Measurements from ENCODE around the gene CFAP45. TPM values are rescaled to one million over a fixed set of nuclear protein-coding genes. Genes with fewer than 3 reads are reported as not detected.

Gene CFAP45
- total RNA-seq, 1 donor from 2014 or later, result not detected

DNA sequence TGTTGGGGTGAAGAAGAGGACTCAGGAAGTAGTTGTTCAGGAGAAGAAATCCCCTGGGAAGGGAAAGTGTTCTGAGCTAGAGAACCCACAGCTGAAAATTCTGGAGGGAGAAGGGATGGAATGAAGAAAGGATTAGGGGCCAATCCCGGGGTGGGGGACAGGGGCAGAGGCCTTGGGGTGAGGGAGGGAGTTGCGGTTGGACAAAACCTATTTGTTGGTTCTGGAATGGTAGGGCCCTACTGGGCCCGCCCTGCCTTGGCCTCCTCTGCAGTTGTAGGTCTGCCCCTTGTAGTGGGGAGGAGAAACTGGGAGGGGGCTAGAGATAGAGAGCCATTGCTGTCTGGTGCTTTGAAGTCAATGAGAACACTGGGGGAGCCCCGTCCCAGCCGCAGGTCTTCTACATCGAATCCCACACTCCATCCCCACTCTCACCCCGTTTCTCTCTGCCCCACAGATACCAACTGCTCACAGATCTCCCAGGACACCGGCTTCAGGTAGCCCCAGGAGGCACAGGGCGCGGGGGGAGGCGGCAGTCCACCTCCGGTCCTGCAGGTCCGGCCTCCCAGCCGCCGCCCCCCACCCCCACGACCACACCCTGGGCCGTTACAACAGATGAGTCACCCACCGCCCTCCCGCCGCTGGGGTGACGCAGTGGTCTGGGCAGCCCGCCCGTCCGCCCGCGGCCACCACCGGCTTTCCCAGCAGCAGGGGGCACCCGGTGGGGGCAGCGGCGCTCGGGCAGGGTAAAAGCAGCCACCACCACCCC lies 24.2 kb upstream of the CFAP45 start:
- peak; percentile 87 for DNase-seq (ENCODE audit: low read depth)

DNA sequence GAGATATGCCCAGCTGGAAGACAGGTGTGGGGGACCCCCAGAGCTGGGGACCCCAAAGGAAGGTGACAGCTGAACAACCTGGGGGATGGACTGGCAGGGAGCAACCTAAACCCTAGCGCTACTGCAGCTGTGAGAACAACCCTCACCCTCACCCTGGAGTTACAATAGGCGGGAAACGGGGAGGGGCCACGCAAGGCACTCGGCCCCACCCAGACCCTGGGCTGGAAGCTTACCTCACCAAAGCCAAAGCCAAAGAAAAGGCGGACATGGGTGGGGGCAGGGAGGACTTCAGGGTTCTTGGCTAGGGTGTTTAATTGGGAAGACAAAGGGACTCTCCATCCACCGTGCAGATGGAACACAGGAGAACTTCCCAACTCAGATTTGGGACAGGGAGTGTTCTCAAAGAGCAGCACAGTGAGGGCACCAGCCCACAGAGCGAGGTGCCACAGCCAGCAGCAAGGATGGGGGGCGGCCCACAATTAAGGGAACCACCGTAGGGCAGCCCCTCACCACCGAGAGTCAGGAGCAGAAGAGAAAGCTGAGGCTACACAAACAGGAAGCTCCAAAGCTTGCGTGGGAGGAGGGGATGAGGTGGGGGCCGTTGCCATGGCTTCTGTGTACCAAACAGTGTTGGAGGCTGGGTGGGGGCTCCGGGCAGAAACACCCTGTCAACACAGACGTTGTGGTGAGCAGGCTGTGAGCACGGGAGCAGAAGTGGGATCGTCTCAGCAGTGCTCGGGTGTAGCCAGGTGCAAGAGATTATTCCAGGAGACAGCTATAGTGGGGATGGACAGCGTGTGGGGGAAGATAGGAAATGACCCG lies 23.4 kb upstream of the CFAP45 start:
- peak; percentile 79 for DNase-seq (ENCODE audit: low read depth)

DNA sequence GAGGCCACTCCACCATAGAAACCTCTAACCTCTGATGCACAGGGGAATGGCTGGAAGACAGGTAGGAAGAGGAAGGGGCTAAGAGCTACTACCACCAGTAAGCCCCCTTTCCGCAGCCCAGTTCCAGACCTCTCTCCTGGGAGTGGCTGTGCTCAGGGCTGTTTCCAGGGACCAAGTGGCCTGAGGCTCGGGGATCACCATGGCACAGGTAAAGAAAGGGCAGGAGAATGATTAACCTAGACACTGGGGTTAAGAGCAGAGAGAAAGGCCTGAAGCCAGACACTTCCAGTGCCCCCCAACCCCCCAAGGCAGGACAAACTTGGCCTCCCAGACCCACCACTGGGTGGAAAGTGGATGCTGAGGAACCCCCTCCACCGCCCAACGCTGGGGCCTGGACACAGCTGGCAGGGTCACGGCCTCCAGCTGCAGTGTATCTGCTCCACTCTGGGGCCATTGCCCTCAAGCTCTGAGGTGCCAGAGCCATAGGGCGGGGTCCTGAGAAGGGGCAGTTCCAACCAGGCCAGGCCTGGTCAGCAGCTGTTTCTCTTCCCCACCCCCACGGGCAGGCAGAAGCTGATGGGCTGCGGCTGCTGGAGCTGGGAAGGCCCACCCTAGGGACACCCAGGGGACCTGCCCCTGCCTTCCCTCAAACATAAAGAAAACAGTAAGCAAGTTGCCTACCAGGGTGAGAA lies 22.7 kb upstream of the CFAP45 start:
- peak; percentile 85 for DNase-seq (ENCODE audit: low read depth)

DNA sequence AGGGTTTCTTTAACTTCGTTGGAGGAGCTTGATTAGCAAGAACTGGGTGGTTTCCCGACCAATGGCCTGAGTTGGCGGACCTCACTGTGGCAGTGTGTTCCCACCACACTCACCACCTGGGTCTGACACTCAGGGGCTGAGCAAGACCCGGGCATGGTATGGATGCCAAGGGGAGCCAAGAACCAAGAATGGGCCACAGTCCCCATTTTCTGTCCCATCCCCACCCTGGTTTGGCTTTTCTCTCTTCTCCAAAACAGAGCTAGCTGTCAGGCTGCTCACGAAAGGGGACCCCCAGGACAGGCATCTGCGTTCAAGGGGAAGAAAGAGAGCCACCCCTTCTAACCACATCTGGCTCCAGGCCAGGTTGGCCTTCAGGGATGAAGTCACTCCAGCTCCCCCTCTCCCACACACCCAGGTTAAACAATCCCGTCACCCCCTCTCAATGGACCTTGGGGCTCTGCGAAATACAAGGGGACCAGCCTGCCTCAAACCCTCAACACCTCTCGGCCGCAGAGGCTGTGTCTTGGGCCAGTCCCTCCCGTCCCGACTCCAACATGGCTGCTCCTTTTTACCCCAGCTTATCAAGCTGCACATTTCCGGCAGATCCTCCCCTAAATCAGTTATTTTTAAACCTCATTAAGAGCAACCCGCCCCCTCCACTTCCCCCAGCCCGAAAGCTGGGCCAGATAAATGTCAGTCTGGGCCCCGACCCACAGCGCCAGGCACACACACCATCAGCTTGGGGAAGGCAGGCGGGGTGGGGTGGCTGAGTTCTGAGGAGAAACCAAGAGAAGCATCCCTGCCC lies 21.9 kb upstream of the CFAP45 start:
- peak; percentile 28 for DNase-seq (ENCODE audit: low read depth)

DNA sequence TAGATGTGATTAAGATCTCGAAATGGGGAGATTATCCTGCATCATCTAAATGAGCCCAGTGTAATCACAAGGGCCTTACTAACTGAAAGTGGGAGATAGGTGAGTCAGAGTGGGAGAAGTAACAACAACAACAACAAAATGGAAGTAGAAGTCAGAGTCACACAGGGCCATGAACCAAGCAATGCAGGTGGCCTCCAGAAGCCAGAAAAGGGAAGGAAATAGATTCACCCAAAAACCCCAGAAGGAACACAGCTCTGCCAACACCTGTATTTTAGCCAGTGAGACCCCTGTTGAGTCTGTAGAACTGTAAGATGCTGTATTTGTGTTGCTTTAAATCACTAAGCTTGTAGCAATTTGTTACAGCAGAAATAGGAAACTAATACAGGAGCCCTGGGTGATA lies 21.3 kb upstream of the CFAP45 start:
- DNase-seq (ENCODE audit: low read depth), result no peak

DNA sequence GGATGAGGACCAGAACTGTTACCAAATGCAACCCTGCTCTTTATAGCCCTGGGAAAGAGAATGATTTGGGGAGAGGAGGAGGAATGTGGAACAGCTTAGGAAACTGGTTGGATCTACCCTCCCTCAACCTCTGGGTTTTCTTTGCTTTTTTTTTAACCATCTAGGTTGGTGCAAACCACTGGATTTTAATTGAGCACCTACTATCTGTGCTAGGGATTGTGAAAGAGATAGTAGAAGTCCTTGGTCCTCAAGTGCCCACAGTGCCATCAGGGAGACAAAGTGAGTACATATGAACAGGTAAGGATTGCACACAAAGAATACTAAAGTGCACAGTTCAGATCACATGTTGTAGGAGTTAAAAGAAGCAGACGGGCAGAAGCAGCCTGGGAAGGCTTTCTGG lies 20.7 kb upstream of the CFAP45 start:
- no peak for DNase-seq (ENCODE audit: low read depth)

DNA sequence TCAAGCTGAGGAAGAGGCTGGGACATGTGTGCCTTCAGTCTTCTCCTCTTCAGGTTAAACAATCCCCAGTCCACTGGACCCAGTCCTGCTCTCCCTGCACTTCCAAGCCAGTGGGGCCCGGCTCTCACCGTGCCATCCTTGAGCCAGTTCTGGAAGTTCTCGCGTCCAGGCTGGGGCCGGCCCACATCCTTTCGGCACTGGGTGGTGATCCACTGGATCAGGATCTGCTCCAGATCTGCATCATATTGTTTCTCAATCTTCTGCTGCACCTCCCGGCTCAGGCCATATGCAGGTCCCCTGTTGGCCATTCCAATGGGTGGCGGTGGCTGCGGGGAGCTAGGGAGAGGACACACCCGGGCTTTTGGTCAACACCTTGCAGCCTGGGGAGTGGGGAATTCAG lies 20.2 kb upstream of the CFAP45 start:
- DNase-seq (ENCODE audit: low read depth), result no peak

DNA sequence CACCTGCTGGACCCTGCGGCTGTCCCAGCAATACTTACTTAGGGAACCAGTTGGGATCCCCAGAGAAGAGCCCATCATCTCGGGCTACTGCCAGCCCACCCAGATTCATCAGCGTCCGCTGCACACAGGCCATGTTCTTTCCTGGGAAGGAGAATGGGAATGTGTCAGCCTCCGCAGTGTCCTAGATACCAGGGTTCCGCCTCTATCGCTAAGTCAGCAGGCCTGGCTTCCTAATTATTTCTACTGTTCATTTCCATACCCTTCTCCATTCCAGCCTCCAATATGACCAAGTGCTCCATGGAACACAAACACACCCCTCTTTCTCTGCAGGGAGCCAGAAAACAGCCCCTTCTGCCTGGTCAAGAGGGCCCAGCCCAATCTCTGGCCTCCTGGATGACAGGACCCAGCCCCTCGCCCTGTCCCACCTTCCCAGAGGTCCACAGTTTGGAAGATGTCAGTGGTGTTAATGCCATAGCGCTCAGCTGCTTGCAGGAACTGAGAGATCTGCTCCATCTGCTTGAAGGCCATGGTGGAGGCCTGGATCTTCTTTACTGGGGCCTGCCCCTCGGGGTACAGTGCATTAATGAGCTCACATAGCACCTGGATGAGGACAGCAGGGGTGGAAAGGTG lies 19.4 kb upstream of the CFAP45 start:
- DNase-seq (ENCODE audit: low read depth), result no peak

DNA sequence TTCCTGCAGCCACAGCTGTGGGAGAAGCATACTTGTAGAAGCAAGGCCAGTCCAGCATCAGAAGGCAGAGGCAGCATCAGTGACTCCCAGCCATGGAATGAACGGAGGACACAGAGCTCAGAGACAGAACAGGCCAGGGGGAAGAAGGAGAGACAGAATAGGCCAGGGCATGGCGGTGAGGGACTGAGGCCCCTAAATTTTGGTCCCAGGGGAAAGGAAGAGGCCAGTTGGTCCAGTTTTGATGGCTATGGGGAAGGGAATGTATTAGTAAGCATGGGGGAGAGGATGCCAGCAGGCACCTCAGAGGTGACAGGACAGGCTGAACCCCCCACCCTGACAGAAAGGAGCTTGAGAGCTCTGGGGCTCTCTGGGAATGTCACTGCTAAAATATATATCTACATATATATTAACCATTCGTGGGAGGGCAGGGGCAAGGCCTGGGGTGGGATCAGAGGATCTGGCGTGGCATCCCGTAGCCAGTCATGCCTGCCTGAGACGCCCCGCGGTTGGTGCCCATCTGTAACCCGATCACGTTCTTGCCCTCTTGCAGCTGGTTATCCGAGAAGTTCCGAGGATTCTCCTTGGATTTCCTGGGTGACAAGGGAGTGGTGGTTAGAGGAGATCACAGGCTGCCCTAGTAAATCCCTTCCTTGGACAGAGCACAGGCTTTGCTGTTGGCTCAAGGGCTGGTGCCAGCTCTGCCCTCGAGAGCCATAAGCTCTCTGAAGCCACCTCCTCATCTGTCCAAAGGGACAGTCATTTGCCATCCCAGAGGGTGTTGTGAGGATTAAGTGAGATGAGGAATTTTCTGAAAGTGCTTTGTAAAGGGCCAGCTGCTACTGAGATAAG lies 18.6 kb upstream of the CFAP45 start:
- peak; percentile 59 for DNase-seq (ENCODE audit: low read depth)

DNA sequence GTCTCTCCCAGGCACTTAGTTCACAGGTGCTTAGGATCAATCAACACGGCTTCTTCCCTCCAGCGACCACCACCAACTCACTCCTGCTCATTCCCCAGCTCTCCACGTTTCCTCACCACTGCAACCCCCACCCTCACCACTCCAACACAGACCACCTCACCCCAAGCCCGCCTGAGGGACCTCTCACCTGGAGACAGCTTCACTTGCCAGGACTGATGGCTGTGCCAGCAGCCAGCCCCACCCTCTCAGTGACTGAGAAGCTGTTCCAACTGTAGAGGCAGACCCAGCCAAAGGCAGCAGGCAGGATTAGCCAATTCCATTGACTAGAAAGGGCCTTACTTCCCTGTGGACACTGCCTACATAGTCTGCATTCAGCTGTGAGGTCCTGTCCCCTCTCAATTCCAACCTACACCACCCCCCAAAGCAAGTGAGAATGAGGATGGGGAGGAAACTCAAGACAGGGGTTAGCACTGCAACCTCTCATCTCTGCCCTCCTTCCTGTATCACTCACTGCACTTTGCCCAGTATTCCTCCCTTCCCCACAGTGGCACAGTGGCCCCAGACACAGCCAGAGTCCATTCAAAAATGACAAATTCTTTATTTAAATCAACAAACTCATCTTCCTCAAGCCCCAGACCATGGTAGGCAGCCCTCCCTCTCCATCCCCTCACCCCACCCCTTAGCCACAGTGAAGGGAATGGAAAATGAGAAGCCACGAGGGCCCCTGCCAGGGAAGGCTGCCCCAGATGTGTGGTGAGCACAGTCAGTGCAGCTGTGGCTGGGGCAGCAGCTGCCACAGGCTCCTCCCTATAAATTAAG lies 17.8 kb upstream of the CFAP45 start:
- DNase-seq (ENCODE audit: low read depth), result peak; percentile 63

DNA sequence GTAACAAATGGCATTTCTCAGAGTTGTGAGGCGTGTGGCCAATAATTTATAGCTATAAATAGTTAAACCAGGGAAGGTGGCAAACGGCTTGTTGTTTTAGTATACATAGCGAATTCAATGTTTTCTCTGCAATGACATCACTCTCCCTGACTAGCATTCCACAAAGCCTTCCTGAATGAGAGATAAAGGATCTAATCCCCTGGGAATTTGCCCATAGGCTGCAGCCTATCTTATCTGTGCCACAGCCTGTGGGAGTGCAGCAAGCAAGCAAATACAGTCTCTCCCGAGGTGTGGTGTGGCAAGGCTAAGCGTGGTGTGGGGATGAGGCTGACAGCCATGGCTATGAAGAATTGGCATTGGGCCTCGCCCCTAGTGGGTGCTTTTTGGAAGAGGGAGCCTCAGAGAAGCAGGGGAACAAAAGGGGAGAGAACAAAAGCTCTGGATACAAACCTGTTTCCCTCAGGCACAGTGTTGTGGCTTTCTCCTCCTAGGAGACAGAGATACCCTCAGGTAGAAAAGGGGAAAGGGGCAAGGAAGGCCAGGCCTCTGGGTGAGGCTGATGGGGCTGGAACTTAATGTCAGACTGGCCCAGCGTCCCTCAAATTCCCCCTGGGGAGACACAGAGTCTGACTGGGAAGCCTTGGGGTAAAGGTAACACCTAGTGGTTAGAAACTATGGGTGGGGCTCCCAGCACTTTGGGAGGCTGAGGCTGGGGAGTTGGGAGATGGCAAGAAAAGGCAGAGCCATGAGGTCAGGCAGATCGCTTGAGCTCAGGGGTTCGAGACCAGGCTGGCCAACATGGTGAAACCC lies 16.5 kb upstream of the CFAP45 start:
- DNase-seq (ENCODE audit: low read depth), result peak; percentile 20

DNA sequence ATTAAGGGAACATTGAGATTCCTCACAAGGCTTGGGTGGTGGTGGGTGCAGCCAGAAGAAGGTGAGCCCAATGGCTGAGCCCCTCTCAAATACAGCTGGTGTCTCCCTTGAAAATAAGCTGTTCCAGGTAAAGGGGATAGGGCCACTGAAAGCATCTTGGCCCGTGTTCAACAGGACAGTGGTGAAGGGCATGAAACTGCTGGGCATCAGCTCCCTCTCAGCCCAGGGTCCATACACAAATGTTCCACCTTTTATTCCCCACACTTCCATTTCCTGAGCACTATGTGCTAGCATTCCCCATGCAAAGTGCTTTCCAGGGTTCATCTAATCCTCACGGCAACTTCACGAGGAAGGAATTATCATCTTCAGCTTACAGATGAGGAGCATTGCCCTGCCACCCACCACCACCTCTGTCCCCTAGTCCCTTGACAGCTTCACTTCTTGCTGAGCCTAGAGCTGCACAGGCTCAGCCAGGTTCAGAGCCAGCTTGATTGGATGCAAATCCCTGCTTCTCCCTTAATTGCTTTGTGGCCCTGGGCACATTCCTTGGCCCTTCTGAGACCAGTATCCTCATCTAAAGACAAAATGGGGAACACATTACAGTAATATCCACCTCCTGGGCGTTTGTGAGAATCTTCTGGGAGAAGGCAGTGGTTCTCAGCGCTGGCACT lies 15.7 kb upstream of the CFAP45 start:
- DNase-seq (ENCODE audit: low read depth), result no peak

DNA sequence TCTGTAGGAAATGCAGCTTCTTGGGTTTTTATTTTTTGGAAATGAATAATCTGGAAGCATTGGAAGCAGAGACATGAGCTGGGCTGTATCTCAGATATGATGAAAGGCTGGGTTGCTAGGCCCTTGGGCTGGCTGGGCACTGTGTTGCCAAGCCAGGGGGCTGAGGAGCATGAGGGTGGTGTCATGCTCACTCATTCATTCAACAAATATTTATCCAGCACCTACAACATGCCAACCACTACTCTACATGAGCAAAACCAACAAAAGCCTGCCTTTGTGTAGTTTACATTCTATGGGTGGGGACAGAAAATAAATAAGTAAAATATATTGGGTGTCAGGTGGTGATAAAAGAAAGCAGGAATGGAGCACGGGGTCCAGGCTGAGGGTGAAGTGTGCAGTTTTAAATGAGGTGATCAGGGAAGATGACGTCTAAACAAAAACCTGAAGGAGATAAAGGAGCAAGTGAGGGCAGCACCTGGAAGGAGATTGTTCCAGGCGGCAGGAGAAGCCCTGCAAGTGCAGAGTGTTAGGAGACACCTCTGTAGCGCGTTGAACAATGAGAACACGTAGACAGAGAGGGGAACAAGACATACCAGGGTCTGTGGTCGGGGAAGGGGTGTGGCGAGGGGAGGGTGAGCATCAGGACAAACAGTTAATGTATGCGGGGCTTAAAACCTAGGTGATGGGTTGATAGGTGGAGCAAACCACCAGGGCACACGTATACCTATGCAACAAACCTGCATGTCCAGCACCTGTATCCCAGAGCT lies 14.5 kb upstream of the CFAP45 start:
- DNase-seq (ENCODE audit: low read depth), result no peak

DNA sequence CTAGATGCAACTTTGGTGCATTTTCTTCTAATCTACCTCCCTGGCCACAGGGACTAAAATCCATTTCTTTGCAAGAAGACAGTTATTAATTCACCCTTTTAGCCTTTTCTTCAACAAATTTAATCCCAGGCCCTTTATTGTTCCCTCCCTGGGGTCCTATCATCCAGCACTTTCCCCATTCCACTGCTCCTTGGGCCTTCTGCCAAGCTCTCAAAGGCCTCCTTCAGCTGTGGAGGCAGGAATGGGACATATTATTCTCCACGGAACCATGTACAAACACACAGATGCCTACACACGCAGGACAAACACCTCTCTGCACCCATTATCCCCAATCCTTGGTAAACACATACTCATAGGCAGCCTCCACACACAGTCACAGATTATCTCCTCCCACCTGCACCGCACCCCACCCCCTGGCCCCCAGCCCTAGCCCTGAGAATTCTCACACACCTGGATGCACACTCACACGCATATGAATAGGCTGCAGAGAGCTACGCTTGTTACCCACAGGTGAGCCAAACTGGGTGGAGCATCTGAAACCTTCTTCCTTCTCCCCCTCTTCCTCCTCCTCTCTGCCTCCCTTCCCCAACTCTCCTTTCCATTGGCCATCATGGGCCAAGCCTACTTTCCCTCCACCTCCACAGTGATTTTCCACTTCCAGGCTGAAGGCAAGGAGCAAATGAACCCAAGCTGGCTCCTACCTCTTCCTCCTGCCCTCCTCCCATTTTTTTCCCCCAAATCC lies 13.7 kb upstream of the CFAP45 start:
- no peak for DNase-seq (ENCODE audit: low read depth)

DNA sequence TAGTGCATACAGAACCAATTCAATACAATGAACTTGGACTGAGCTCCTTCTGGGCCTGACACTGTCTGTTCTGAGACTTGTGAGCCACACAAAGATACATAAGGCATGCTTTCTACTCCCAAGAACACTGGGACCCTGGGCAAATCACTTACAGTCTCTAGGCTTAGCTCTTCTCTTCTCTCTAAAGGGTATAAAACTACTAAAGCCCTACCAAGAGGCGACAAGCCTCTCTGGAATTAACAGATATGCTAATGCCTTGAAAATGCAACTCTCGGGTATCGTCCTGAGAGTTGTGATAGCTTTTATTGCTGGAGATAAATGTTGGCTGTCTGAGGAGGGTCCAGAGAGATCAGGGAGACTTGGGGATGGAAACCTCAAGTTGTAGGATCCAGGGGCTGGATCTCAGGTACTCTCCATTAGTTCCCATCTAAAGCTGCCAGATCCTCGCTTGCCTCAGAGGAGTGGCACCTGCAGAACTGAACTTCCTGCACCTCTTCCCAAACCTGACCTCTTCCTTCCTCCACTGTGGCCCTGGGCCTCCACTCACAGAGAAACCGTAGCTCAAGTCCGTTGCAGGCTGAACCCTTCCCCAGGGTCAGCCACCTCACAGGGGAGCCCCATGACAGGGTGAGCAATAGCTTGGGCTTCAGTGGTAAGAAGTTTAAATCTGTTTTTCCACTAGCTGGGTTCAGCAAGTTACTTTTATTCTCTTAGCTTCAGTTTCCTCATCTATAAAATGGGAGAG lies 11.5 kb upstream of the CFAP45 start:
- DNase-seq (ENCODE audit: low read depth), result no peak
